GM18511 (cell line): Measurements from ENCODE around the gene TSPAN2.

Source experiments
- ATAC-seq: cut with Tn5 transposase; IDR thresholded peaks from one replicate; pipeline ENCODE4 v1.9.1; 2021; ENCODE audit warnings: mild to moderate bottlenecking, moderate library complexity; ENCODE audit not compliant: unreplicated experiment

The TSPAN2 gene

DNA sequence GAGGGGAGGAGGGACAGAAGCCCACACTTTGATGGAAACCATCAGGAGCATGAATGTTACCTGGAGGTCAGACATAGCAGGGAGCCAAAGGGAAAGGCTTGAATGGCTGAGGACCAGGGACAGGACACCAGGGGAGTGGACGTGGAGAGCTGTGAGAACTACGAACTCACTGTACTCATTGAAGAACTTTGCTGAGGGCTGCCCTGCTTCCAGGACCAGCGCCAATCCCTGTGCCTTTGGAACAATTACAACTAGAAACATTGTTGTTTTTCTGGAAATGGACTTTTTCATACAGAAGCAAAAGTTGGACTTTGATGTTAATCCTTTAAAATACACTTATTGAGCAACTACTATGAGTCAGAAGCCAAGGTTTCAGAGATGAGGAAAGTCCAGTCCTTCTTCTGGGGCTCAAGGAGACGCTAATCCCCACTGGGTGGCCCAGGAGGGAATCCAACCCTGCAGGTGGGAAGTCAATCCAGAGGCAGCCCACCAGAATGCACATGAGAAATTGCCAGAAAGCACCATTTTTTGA lies 12.9 kb downstream of the TSPAN2 start:
- ATAC-seq = no peak

DNA sequence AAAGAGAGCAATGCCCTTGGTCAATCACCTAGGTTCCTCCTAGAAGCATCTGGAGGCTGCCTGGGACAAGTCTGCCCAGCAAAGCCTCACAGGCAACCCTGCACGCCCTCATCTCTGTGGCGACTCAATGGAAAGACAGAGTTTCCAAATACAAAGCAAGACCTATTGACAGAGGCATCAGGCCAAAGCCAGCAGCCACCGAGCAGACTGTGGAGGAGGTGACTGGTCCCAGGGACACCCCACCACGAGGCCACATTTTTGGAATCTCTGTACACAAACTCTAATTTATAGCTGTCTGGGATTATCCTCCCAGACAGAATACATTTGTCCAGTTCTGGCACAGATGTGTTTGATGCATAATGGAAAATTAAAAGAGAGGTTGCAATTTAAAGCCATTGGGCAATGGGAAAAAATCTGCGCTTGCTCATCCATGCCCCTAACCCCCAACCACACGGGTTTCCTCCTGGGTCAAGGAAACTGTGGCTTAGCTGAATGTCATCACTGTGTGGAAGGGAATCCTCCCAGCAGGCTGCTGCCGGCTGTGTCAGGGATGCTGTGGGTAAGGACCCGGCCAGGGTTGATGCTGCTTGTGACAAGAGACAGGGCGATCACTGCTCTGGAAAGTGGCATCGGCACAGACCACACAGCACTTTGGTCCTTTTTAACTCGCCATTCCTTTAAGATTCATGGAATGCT lies 14.3 kb downstream of the TSPAN2 start:
- no peak for ATAC-seq

- no peak for ATAC-seq
These were observed 15.8 kb downstream of the TSPAN2 start for GRCh38 chr1:115073298-115074087.

- ATAC-seq = no peak
These were observed 18.2 kb downstream of the TSPAN2 start for GRCh38 chr1:115071012-115071664.

DNA sequence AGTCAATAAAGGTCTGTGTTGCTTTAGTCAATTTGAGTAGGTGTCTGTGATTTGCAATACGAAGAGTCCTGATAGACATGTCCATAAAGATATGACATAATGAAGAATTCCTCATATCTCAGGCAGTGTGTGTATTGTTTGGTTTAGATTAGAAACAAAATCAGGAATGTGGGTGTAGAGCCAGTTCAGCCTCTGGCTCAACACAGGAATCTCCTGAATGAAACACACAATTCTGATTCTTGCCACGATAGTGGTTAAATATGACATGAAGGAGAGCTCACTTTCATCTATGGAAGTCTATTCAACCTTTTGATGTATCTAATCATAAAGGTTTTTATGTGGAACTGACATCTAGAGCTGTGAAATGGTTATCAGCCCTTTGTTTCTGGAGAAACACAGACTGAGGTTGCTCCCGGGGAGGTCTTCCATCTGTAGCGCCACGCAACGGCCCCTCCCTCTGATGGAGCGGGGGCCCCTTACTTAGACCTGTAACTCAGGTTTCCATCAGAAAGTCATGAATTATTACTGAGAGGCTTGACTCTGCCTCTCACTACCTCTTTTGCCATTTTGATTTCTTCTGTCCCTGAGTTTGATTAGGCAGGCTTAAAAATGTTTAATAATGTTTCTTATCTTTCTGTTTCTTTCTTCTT lies 19.5 kb downstream of the TSPAN2 start:
- ATAC-seq = no peak

GRCh38 chr1:115068826-115069585 lies 20.3 kb downstream of the TSPAN2 start:
- no peak for ATAC-seq

DNA sequence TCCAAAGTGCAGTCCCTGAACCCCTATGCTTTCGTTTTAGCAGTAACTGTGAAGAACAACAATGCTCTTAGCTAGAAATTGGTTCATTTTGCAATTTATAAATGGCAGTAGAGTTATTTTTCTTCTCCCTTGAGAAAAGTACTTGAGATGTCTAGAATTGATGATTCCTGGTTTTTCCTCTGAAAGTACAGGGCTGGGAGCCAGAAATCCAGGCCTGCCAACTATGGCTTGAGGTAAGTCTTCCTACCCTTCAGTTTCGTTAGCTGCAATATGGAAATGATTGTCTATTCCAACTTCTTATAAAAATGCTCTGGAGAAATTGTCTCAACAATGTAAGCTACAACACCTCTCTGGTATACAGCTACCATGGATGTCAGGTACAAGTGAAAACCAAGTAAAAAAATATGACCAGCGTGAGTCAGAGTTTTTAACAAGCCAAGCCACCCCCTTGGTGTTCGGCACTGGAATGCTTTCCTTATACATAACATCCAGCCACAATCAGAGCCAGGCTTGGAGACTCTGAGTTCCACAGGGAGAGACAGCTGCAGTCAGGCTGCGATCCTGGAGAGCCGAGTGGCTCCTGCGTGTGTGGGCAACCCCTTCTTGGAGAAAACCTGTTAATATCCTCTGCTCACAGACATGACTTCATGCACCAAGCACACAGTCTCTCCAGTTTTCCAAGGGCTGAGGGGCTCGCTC lies 22.0 kb downstream of the TSPAN2 start:
- ATAC-seq = no peak

DNA sequence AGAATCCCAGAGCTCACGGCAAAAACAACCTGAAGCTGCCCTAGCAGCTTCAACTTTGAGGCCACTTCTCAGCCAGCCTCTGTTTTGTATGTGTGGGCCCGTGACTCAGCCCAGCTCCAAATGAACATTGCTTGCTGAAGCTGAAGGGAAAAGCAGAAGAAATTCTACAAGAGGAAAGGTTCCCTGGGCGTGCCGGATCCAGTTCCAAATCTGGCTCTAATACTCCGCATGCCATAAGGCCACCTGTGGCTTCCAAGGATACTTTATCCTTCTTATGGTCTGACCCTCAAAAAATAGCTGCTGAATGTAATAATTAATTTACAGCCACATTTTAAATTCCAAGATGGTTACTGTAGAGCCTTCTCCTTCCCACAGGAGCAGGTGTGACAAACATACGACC lies 24.3 kb downstream of the TSPAN2 start:
- no peak for ATAC-seq

- no peak for ATAC-seq
These were observed 24.8 kb downstream of the TSPAN2 start for GRCh38 chr1:115064461-115064860.

GRCh38 chr1:115063228-115063901 lies 25.9 kb downstream of the TSPAN2 start:
- ATAC-seq = peak; percentile 58

- ATAC-seq = peak; percentile 87
These were observed 26.7 kb downstream of the TSPAN2 start for GRCh38 chr1:115062542-115063004.

- no peak for ATAC-seq
These were observed 28.8 kb downstream of the TSPAN2 start for GRCh38 chr1:115060501-115060900.

GRCh38 chr1:115059316-115059715 lies 30.0 kb downstream of the TSPAN2 start:
- no peak for ATAC-seq

- no peak for ATAC-seq
These were observed 31.5 kb downstream of the TSPAN2 start for GRCh38 chr1:115057661-115058254.

GRCh38 chr1:115056395-115056798 lies 32.9 kb downstream of the TSPAN2 start:
- ATAC-seq = no peak

DNA sequence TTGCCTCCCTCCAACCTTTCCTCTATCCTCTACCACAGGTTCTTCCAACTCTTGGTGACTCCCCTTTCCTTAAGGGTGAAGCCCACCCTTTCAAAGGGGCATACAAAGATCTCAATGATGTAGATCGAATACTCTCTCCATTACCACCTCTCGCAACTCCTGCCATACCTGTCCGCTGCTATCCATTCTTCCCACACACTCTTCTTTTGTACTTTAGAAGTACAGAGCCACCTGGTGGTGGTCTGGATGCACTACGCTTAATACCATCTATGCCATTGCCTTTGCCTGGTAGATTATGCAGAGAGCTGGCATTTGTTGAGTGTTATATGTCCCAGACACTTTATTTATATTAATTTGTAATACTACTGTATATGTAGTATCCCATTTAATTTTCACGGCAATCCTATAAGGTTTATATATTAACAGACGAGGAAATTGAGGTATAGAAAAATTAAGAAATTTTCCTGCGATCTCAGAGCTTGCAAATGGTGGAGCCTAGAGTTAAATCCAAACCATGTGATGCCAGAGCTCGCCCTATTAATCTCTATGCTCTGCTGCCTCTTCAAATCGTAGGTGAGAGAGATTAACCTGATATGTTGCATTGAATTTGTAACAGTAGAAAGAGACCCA lies 36.7 kb downstream of the TSPAN2 start:
- ATAC-seq = peak; percentile 91

GRCh38 chr1:115051850-115052249 lies 37.5 kb downstream of the TSPAN2 start:
- peak; percentile 22 for ATAC-seq

GRCh38 chr1:115046751-115047150 lies 42.6 kb downstream of the TSPAN2 start:
- ATAC-seq = no peak
